Skeletal muscle tissue (tissue), 4 donors: ENCODE measurements around the gene PACSIN2. TPM values are rescaled to one million over a fixed set of nuclear protein-coding genes. Genes with fewer than 3 reads are reported as not detected.
"Not testable (repeated sequence)": the region's sequence is repeated elsewhere in the genome, so short reads cannot be mapped to it uniquely, and the experiment has no call there.

Source experiments
- H3K27ac ChIP-seq: one replicate; pipeline ENCODE4 v1.7.0; 2013; ENCODE audit warnings: mild to moderate bottlenecking, low read depth, low read length, inconsistent platforms
- H3K27me3 ChIP-seq, 3 donors: one replicate each; pipeline ENCODE4 v1.7.0; 2013; ENCODE audit warnings: low read length in 3 of 3; ENCODE audit not compliant: control insufficient read depth in 3 of 3, insufficient read depth in 3 of 3
- H3K36me3 ChIP-seq, 3 donors: one replicate each; pipeline ENCODE4 v1.7.0; 2013; ENCODE audit warnings: low read length in 3 of 3; ENCODE audit not compliant: control insufficient read depth in 3 of 3, insufficient read depth in 3 of 3
- H3K4me1 ChIP-seq, 3 donors: one replicate each; pipeline ENCODE4 v1.7.0; 2013; ENCODE audit warnings: low read length in 3 of 3, mild to moderate bottlenecking in 3 of 3; ENCODE audit not compliant: control insufficient read depth in 3 of 3, insufficient read depth in 3 of 3
- H3K4me3 ChIP-seq, 3 donors: one replicate each; pipeline ENCODE4 v1.7.0; 2013; ENCODE audit warnings: low read length in 3 of 3
- H3K9ac ChIP-seq, 3 donors: one replicate each; pipeline ENCODE4 v1.7.0; 2013; ENCODE audit warnings: low read length in 3 of 3, mild to moderate bottlenecking in 3 of 3, moderate library complexity in 2 of 3, low read depth in 1 of 3
- H3K9me3 ChIP-seq, 3 donors: one replicate each; pipeline ENCODE4 v1.7.0; 2013; ENCODE audit warnings: low read length in 3 of 3; ENCODE audit not compliant: control insufficient read depth in 3 of 3
- total RNA-seq: library from RNA; depleted of rRNA; stranded (reverse); fragments of >200 nt; gene quantifications from one replicate; pipeline ENCODE4 v1.2.3, GENCODE V29; 2014
- donor health status: Osteomylitis.

The PACSIN2 gene
- total RNA-seq, 1 donor from 2014 or later: 20.9 TPM

GRCh38 chr22:42925031-42925430 lies 89.9 kb downstream of the PACSIN2 start:
- not testable (repeated sequence) for H3K27ac ChIP-seq

GRCh38 chr22:42924436-42924835 lies 90.5 kb downstream of the PACSIN2 start:
- H3K4me3 ChIP-seq: no peak overlapping the region
- no peaks in the 10 kb centered on the region for H3K9me3 ChIP-seq
- H3K4me1 ChIP-seq: peaks cover 24 to 42% (median 40%) of the 10 kb centered on the region in 3 donors
- no peak overlapping the region for H3K27ac ChIP-seq
- H3K9ac ChIP-seq: no peak overlapping the region
- no peaks in the 10 kb centered on the region for H3K36me3 ChIP-seq
- H3K27me3 ChIP-seq: no peaks in the 10 kb centered on the region

More at GRCh38 chr22:42925031-42925430, 89.9 kb downstream of the PACSIN2 start:
- H3K36me3 ChIP-seq, H3K9me3 ChIP-seq, H3K9ac ChIP-seq, H3K27me3 ChIP-seq, H3K4me3 ChIP-seq: not testable (repeated sequence)
- H3K4me1 ChIP-seq: peaks cover 30 to 48% (median 46%) of the 10 kb centered on the region in 3 donors

- no peak overlapping the region for H3K4me3 ChIP-seq
- H3K36me3 ChIP-seq: no peaks in the 10 kb centered on the region
- no peak overlapping the region for H3K27ac ChIP-seq
- H3K9ac ChIP-seq: peak overlapping the region in 1 of 3 donors; percentile 45
- H3K9me3 ChIP-seq: no peaks in the 10 kb centered on the region
- H3K4me1 ChIP-seq: peaks cover 21 to 46% (median 42%) of the 10 kb centered on the region in 3 donors
- no peaks in the 10 kb centered on the region for H3K27me3 ChIP-seq
Observed at GRCh38 chr22:42922374-42923191, 92.4 kb downstream of the PACSIN2 start.

- Histone ChIP-seq H3K27ac (no peak overlapping the region), H3K9ac (no peak overlapping the region), H3K4me1 (peaks cover 12 to 46% (median 40%) of the 10 kb centered on the region in 3 donors), H3K9me3 (no peaks in the 10 kb centered on the region), H3K36me3 (no peaks in the 10 kb centered on the region), H3K27me3 (no peaks in the 10 kb centered on the region), H3K4me3 (no peak overlapping the region)
Observed at GRCh38 chr22:42920101-42920820, 94.7 kb downstream of the PACSIN2 start.

- Histone ChIP-seq H3K9ac (no peak overlapping the region), H3K27me3 (no peaks in the 10 kb centered on the region), H3K27ac (no peak overlapping the region), H3K9me3 (no peaks in the 10 kb centered on the region), H3K4me1 (peaks cover 16 to 56% (median 46%) of the 10 kb centered on the region in 3 donors), H3K4me3 (no peak overlapping the region), H3K36me3 (no peaks in the 10 kb centered on the region)
Observed at GRCh38 chr22:42919199-42919598, 95.8 kb downstream of the PACSIN2 start.

GRCh38 chr22:42918500-42918899 lies 96.4 kb downstream of the PACSIN2 start:
- Histone ChIP-seq H3K27ac (no peak overlapping the region), H3K4me3 (no peak overlapping the region), H3K9me3 (no peaks in the 10 kb centered on the region), H3K27me3 (no peaks in the 10 kb centered on the region), H3K4me1 (peaks cover 16 to 61% (median 48%) of the 10 kb centered on the region in 3 donors), H3K36me3 (no peaks in the 10 kb centered on the region), H3K9ac (peak overlapping the region in 1 of 3 donors; percentile 9)

GRCh38 chr22:42917358-42917757 lies 97.6 kb downstream of the PACSIN2 start:
- not testable (repeated sequence) for H3K27me3 ChIP-seq, H3K9me3 ChIP-seq, H3K4me3 ChIP-seq, H3K27ac ChIP-seq, H3K9ac ChIP-seq, H3K36me3 ChIP-seq
- H3K4me1 ChIP-seq: peaks cover 13 to 55% (median 45%) of the 10 kb centered on the region in 3 donors

GRCh38 chr22:42915980-42916765 lies 98.8 kb downstream of the PACSIN2 start:
- Histone ChIP-seq H3K27ac (no peak overlapping the region), H3K4me1 (peaks cover 8 to 57% (median 47%) of the 10 kb centered on the region in 3 donors), H3K9me3 (no peaks in the 10 kb centered on the region), H3K27me3 (no peaks in the 10 kb centered on the region), H3K9ac (no peak overlapping the region), H3K36me3 (no peaks in the 10 kb centered on the region), H3K4me3 (no peak overlapping the region)

- Histone ChIP-seq H3K9me3 (no peaks in the 10 kb centered on the region), H3K27me3 (no peaks in the 10 kb centered on the region), H3K4me1 (peaks cover 17 to 68% (median 57%) of the 10 kb centered on the region in 3 donors), H3K9ac (no peak overlapping the region), H3K36me3 (peaks cover 0 to 3% (median 0%) of the 10 kb centered on the region in 3 donors), H3K27ac (no peak overlapping the region), H3K4me3 (no peak overlapping the region)
Observed at GRCh38 chr22:42914511-42915076, 100.4 kb downstream of the PACSIN2 start.
